ENCODE results near the gene TIMM10. TPM values are rescaled to one million over a fixed set of nuclear protein-coding genes. Genes with fewer than 3 reads are reported as not detected.

TIMM10 gene
- total RNA-seq, 1 donor from 2014 or later = 48.0 TPM

DNA sequence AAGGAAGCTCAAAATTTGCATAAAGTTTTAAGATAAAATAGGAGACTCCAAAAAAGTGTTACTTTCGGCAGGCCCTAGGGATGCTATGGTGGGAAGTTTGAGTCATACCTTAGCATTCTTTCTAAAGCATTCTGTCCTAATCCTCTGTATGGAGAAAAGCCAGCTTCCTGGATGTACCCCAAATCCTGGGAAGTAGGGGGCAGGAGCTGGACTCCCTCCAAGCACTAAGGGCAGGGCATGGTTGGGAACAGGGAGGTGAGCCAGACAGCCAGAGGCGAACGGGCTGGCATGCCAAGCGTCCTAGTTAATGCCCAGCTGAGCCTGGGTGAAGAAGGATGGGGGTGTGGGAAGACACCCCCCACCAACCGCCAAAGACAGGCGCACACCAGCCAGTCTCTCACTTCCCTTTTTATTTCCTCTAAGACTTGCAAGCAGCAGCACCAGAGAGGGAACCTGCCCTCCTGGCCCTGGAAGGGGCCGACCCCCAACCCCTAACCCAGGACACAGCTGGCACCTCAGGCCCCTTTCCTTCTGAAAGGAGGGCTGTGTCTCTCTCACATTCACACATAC is 46.3 kb downstream of the TIMM10 start:
- DNase-seq (ENCODE audit: low spot score) = no peak

DNA sequence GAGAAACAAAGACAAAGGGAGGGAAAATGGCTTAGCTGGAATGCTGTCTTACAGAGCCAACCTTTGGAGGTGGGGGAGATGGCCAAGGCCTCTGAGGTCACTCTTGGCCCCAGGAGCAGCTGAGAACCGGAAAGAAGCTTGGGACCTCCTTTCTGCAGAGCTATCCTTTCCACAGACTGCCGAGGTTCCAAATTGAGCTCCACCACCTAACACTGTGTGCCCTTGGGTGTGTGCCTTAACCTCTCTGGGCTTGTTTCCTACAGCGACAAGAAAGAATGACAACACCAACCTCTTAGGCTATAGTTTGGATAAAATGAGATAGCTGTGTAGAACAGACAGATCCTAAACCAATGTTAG is 47.0 kb downstream of the TIMM10 start:
- DNase-seq (ENCODE audit: low spot score) = no peak

DNA sequence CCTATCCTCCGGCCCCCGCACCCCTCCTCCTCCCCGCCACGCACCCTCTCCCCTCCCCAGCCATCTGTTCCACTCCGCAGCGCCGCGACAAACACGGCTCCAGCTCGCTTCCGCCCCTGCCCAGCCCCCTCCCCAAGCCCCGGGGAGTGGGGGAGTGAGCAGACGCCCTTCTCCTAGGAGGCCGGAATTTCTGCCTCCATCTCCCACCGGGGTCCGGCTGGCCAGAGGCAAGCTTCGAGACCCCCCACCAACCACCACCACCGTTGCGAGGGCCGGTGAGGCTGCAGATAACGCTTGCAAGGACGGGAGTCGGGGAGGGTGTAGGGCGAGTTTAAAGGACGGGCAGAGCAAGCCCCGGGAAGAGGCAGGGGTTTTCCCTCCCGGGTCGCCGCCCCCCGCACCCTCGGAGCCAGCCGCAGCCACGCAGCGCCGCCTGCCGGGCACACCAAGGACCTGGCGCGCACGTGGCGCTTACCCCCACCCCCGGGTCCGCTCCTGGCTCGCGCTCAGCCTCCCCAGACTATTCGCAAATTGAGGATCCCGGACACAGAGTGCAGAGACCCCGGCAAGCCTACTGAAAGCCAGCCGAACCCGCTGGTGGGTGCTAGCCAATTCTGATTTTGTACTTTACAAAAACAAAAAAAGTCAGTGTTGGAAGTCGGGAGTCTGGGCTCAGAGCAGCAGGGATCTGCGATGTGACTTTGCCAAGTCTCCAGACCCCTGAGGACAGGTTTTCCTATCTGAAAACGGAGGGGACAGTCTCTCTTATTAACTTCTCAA is 47.6 kb downstream of the TIMM10 start:
- no peak for DNase-seq (ENCODE audit: low spot score)

DNA sequence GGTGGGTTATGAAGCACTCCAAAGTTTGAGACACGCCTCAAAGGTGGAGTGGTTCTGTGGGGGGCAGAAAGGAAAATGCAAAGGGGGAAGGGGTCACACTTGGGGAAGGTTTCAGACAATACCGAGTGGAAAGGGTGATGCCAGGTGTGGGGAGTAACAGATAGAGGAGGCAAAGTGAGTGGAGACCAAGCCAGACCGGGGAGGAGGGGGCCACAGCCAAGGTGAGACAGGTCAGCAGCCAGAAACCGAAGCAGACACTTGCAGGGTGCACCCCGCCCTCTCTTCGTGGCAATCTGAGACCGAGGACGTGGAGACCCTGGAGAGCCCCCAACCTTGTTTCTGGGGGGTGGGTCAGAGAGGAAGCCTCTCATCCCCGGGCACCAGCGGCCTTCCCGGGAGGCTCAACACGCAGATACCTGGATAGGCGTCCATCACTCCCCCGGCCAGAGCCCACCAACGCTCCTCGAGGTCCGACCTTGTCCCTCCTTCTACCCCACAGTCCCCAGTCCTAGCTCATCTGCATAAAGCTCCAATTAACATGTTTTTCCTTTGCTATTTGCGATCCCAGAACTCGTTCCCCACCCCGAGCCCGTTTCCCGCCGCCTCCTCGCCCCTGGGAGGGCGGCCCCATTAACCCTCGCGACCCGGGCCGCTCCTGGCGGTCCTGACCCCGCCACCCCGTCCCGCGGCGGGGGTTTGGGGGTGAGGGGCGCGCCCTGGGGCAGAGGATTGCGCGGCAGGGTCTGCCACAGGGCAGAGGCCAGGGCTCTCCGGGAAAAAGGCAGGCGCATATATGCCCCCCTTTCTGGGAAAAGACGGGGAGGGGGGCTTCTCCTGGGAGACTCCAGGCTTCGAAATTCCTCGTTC is 48.4 kb downstream of the TIMM10 start:
- no peak for DNase-seq (ENCODE audit: low spot score)

DNA sequence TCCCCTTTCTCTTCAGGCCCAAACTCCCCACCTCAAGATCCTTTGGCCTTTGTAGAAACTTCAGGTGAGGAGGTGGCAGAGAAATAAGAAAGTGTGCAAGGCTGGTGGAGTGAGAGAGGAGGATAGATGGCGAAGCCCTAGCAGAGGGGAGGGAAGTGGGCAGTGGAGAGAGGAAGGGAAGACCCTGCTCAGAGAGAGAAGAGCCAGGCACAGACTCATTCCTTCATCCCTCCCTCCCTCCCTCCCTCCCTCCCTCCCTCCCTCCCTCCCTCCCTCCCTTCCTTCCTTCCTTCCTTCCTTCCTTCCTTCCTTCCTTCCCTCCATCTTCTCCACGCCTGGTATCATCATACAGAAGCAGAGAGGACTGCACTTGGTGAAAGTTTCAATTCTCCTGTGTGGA is 49.2 kb downstream of the TIMM10 start:
- DNase-seq (ENCODE audit: low spot score) = no peak

DNA sequence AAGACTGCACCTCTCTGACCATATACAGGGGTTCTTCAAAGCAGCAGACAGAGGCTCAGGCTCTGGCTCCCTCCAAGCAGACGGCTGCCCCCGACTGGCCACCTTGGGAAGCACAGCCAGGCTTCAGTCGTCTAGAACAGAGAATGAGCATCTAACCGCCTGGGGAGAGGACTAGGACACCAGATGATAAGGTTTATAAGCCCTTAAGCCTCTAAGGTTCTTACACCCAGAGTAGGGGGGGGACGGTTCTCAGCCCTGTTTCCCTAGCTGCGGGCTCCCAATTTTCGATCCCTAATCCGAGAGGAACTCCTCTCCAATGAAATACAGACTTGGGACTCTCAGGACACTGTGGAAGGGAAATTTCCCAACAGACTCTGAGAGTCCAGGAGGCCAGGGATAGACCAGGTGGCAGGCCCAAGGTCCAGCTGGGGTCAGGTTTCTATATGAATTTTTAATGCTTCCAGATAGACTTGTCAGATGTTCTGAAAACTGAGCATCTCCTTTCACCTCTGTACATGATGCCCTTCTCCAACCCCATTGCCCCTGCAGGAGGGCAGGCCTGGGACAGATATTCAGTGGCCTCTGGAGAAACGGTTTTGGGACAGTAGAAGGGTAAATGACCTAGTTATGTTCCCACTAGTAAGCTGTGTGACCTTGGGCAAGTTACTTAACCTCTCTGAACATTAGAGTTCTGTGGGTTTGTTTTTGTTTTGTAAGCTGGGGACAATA is 50.0 kb downstream of the TIMM10 start:
- DNase-seq (ENCODE audit: low spot score) = no peak

DNA sequence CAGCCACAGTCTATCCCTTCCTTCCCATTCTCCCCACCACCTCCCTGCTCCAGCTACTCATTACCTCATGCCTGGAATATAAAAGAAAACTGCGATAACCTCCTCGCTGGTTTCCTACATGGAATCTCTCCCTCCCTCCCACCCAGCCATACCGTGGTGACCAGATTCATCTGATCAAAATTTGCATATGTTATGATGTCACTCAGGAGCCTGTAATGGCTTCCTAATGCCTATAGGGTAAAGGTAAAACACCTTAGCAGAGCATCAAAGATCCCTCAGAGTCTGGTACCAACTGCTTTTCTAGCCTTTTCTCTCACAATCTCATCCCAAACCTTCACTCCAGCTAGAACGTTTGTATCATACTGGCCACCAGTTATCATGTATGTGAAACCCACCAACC is 50.6 kb downstream of the TIMM10 start:
- no peak for DNase-seq (ENCODE audit: low spot score)

DNA sequence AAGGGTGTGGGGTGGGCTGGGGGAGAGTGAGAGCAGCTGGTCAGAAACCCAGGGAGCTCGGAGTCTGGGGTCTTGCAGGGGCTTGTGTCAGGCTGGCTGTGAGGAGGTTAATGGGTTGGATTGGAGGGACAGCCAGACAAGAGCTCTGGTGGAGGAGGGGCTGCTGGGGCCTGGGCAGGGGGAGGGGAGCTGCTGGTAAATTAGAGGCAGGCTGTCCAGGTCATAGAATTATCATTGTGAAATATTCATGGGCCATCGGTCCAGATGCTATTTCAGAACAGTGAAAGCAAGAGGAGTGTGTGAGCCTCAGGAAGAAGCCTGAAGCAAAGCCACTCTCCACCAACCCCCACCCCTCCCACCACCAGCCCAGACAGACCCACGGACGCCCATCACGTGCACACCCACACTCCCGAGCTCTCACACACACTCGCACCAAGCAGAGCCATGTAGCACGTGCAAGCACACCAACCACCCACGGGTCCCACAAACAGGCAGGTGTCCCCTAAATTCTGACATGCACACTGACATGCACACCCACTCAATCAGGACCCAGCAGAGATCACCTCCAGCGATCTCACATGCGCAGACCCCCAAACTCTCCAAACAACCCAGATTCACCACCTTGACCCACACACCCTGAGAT is 51.4 kb downstream of the TIMM10 start:
- no peak for DNase-seq (ENCODE audit: low spot score)

Other genes starting within 250 kb of the TIMM10 start
- 236 TPM for gene TNKS1BP1, start 205.8 kb downstream of the TIMM10 start, total RNA-seq
- 54.0 TPM for gene SSRP1, start 194.9 kb downstream of the TIMM10 start, total RNA-seq
- not detected for gene P2RX3, start 192.4 kb downstream of the TIMM10 start, total RNA-seq
- gene PRG3, start 149.6 kb downstream of the TIMM10 start, total RNA-seq = not detected
- gene PRG2, start 140.1 kb downstream of the TIMM10 start, total RNA-seq = 0.45 TPM
- 95.1 TPM for gene SLC43A3, start 103.6 kb downstream of the TIMM10 start, total RNA-seq
- gene RTN4RL2, start 70.2 kb downstream of the TIMM10 start, total RNA-seq = 2.8 TPM
- 8.4 TPM for gene SLC43A1, start 15.1 kb downstream of the TIMM10 start, total RNA-seq
- not detected for gene SMTNL1, start 6.8 kb upstream of the TIMM10 start, total RNA-seq
- 51.9 TPM for gene UBE2L6, start 36.9 kb upstream of the TIMM10 start, total RNA-seq
- 516 TPM for gene SERPING1, start 66.9 kb upstream of the TIMM10 start, total RNA-seq
- 0.71 TPM for gene YPEL4, start 119.2 kb upstream of the TIMM10 start, total RNA-seq
- gene CLP1, start 127.0 kb upstream of the TIMM10 start, total RNA-seq = 12.0 TPM
- gene ZDHHC5, start 137.4 kb upstream of the TIMM10 start, total RNA-seq = 65.4 TPM
- 14.4 TPM for gene MED19, start 181.5 kb upstream of the TIMM10 start, total RNA-seq
- 70.1 TPM for gene TMX2, start 181.8 kb upstream of the TIMM10 start, total RNA-seq
- 101 TPM for gene SELENOH, start 210.7 kb upstream of the TIMM10 start, total RNA-seq
- gene BTBD18, start 221.1 kb upstream of the TIMM10 start, total RNA-seq = not detected
- gene CTNND1, start 231.0 kb upstream of the TIMM10 start, total RNA-seq = 150 TPM